DMS79 treated with DMSO at 0.1 percent for 48 hours (cell line): ENCODE data around the gene NANOS2.

Experiments
- DNase-seq: peaks from one replicate; lab custom pipeline; 2025; lab: John Stamatoyannopoulos, UW

The NANOS2 gene

GRCh38 chr19:45929247-45929646 lies 14.7 kb upstream of the NANOS2 start:
- DNase-seq, result no peak

- peak; percentile 88 for DNase-seq
Observed at GRCh38 chr19:45927565-45928261, 13.1 kb upstream of the NANOS2 start.

- no peak for DNase-seq
Observed at GRCh38 chr19:45924891-45925447, 10.4 kb upstream of the NANOS2 start.

- DNase-seq, result no peak
Observed at GRCh38 chr19:45922281-45922680, 7.7 kb upstream of the NANOS2 start.

- no peak for DNase-seq
Observed at GRCh38 chr19:45920458-45920857, 5.9 kb upstream of the NANOS2 start.

- DNase-seq, result no peak
Observed at GRCh38 chr19:45919678-45920077, 5.1 kb upstream of the NANOS2 start.

- DNase-seq, result no peak
Observed at GRCh38 chr19:45918721-45919120, 4.1 kb upstream of the NANOS2 start.

GRCh38 chr19:45917421-45918091 lies 3.0 kb upstream of the NANOS2 start:
- DNase-seq, result no peak

- DNase-seq, result no peak
Observed at GRCh38 chr19:45911291-45911690, 3.3 kb downstream of the NANOS2 start.

- no peak for DNase-seq
Observed at GRCh38 chr19:45908956-45909355, 5.6 kb downstream of the NANOS2 start.

GRCh38 chr19:45906221-45906620 lies 8.4 kb downstream of the NANOS2 start:
- no peak for DNase-seq

- DNase-seq, result no peak
Observed at GRCh38 chr19:45905011-45905410, 9.6 kb downstream of the NANOS2 start.

- DNase-seq, result peak; percentile 95
Observed at GRCh38 chr19:45902651-45903625, 11.6 kb downstream of the NANOS2 start.

- peak; percentile 16 for DNase-seq
Observed at GRCh38 chr19:45901912-45902650, 12.5 kb downstream of the NANOS2 start, which contains the start of gene MYPOP. Gene MYPOP (minus strand): TSS chr19:45902613. CDS start chr19:45901773, 840 bp downstream.

- peak; percentile 10 for DNase-seq
Observed at GRCh38 chr19:45901432-45901911, 13.1 kb downstream of the NANOS2 start.

GRCh38 chr19:45900738-45901431 lies 13.7 kb downstream of the NANOS2 start:
- DNase-seq, result peak; percentile 10

- DNase-seq, result no peak
Observed at GRCh38 chr19:45899919-45900589, 14.5 kb downstream of the NANOS2 start.

GRCh38 chr19:45899253-45899652 lies 15.3 kb downstream of the NANOS2 start:
- DNase-seq, result no peak

- DNase-seq, result no peak
Observed at GRCh38 chr19:45897261-45897812, 17.2 kb downstream of the NANOS2 start.
